Kidney epithelial cell (primary cell): ENCODE data around the gene ERC2. TPM values are rescaled to one million over a fixed set of nuclear protein-coding genes. Genes with fewer than 3 reads are reported as not detected.
A peak's percentile ranks its signal among the peaks of the same experiment; 100 is the strongest.

Experiments used
- DNase-seq: peaks from one replicate; pipeline ENCODE4 v3.0.0-alpha.2; 2010; ENCODE audit warnings: low read depth
- H3K27me3 ChIP-seq: 2 replicates; pipeline ENCODE4 v1.6.0; 2011; ENCODE audit warnings: low read length; ENCODE audit not compliant: control insufficient read depth, insufficient read depth
- H3K36me3 ChIP-seq: 2 replicates; pipeline ENCODE4 v1.5.1; 2011; ENCODE audit warnings: low read length; ENCODE audit not compliant: control insufficient read depth, insufficient read depth
- H3K4me3 ChIP-seq: 2 replicates; pipeline ENCODE4 v1.5.1; 2011; ENCODE audit warnings: low read depth, mild to moderate bottlenecking, control low read depth, low read length
- CTCF ChIP-seq: IDR thresholded peaks from 2 replicates; pipeline ENCODE4 v1.5.1; 2011; ENCODE audit warnings: mild to moderate bottlenecking, moderate library complexity, low read length, control low read depth, inconsistent platforms; ENCODE audit not compliant: insufficient read depth, poor library complexity, severe bottlenecking
- total RNA-seq: library from RNA; depleted of rRNA; stranded (reverse); fragments of >200 nt; gene quantifications from 2 replicates; pipeline ENCODE4 v1.2.3, GENCODE V29; 2015

The ERC2 gene
- total RNA-seq, 1 donor from 2014 or later = 17.0 TPM

GRCh38 chr3:56303487-56303886 lies 164.8 kb downstream of the ERC2 start:
- Histone ChIP-seq H3K4me3 (no peak overlapping the region), H3K27me3 (no peaks in the 10 kb centered on the region), H3K36me3 (no peaks in the 10 kb centered on the region)
- peak; percentile 69 for TF ChIP-seq CTCF
- DNase-seq = peak; percentile 53

GRCh38 chr3:56302417-56302816 lies 165.8 kb downstream of the ERC2 start:
- no peak for DNase-seq
- H3K4me3 ChIP-seq = no peak overlapping the region
- H3K36me3 ChIP-seq = no peaks in the 10 kb centered on the region
- peak; percentile 31 for TF ChIP-seq CTCF
- no peaks in the 10 kb centered on the region for H3K27me3 ChIP-seq

GRCh38 chr3:56297281-56297840 lies 170.9 kb downstream of the ERC2 start:
- no peak for TF ChIP-seq CTCF
- no peak overlapping the region for H3K4me3 ChIP-seq
- no peak for DNase-seq
- no peaks in the 10 kb centered on the region for H3K27me3 ChIP-seq
- H3K36me3 ChIP-seq = no peaks in the 10 kb centered on the region

GRCh38 chr3:56296361-56296760 lies 171.9 kb downstream of the ERC2 start:
- no peak for DNase-seq
- no peak for TF ChIP-seq CTCF
- Histone ChIP-seq H3K27me3 (no peaks in the 10 kb centered on the region), H3K36me3 (no peaks in the 10 kb centered on the region), H3K4me3 (no peak overlapping the region)

GRCh38 chr3:56295161-56295560 lies 173.1 kb downstream of the ERC2 start:
- no peaks in the 10 kb centered on the region for H3K27me3 ChIP-seq
- no peak for TF ChIP-seq CTCF
- DNase-seq = no peak
- H3K36me3 ChIP-seq = no peaks in the 10 kb centered on the region
- H3K4me3 ChIP-seq = no peak overlapping the region

- DNase-seq = no peak
- no peak overlapping the region for H3K4me3 ChIP-seq
- no peaks in the 10 kb centered on the region for H3K36me3 ChIP-seq
- no peaks in the 10 kb centered on the region for H3K27me3 ChIP-seq
- no peak for TF ChIP-seq CTCF
Measured at GRCh38 chr3:56294286-56294685, 174.0 kb downstream of the ERC2 start.
